Erythroblast (primary cell): ENCODE measurements around the gene C2orf81.

ENCODE experiments used
- GATA1 ChIP-seq: IDR thresholded peaks from 2 replicates; pipeline ENCODE4 v1.6.1; 2011; ENCODE audit warnings: low read depth, mild to moderate bottlenecking, control low read depth, low read length, moderate library complexity
- POLR2A ChIP-seq: IDR thresholded peaks from 2 replicates; pipeline ENCODE4 v1.6.1; 2011; ENCODE audit warnings: mild to moderate bottlenecking, low read length

GRCh38 chr2:74447230-74447999, 26.0 kb upstream of the C2orf81 start:
- no peak for TF ChIP-seq POLR2A
- TF ChIP-seq GATA1 = no peak
